HCT116 (cell line): Measurements from ENCODE around the gene SMTNL2. TPM values are rescaled to one million over a fixed set of nuclear protein-coding genes. Genes with fewer than 3 reads are reported as not detected.
A peak's percentile ranks its signal among the peaks of the same experiment; 100 is the strongest.

Source experiments
- ATAC-seq: fragments of 200-7000 bp; cut with Tn5 transposase; 2 replicates; pipeline ENCODE4 v1.9.1; 2020; ENCODE audit warnings: mild to moderate bottlenecking, moderate library complexity
- BruUV-seq: library from RNA; stranded (reverse); fragments of 400-500 nt; replicated peaks from 2 replicates; lab custom pipeline; 2021; lab: Mats Ljungman, UMichigan
- CTCF ChIA-PET: fragments of 300-600 bp; sonication (Branson Sonifier 250); formaldehyde crosslinking; loops from one replicate; lab custom pipeline; 2021; ENCODE audit warnings: antibody characterized with exemption; lab: Charles Lee
- POLR2A ChIA-PET: fragments of 300-600, 350-600 bp; sonication (Branson Sonifier 250); formaldehyde crosslinking; loops from one replicate; lab custom pipeline; 2021; ENCODE audit warnings: antibody characterized with exemption; lab: Charles Lee
- RAD21 ChIA-PET, 2 experiments: fragments of 300-600 bp; sonication (Branson Sonifier 250); formaldehyde crosslinking; loops; one replicate each; lab custom pipeline; 2023; ENCODE audit warnings: low total read pairs in 2 of 2; ENCODE audit not compliant: uncharacterized antibody in 2 of 2, unreplicated experiment in 2 of 2, low non-redundant PET in 1 of 2; lab: Charles Lee
- DNase-seq: peaks from one replicate; pipeline ENCODE4 v3.0.0-alpha.2; 2010; ENCODE audit warnings: low read depth, low spot score
- H2AFZ ChIP-seq: fragments of 200-600 bp; shearing (Covaris generic), sonication (generic); 2 replicates; pipeline ENCODE4 v1.6.1; 2017; ENCODE audit warnings: low read depth, mixed run types, mixed read lengths, antibody characterized with exemption, low read length; ENCODE audit not compliant: poor library complexity, severe bottlenecking
- H3K27ac ChIP-seq: 2 replicates; pipeline ENCODE4 v1.5.1; 2012; ENCODE audit warnings: low read depth, low read length
- H3K27me3 ChIP-seq: fragments of 200-600 bp; sonication (generic); 2 replicates; pipeline ENCODE4 v1.6.1; 2016; ENCODE audit warnings: mixed run types, low read length, mixed read lengths; ENCODE audit not compliant: insufficient read depth
- H3K36me3 ChIP-seq, 2 experiments: fragments of 200-500 bp in 1 of 2; fragments of 200-600 bp in 1 of 2; sonication (Bioruptor generic) in 1 of 2; sonication (generic) in 1 of 2; 2 replicates each; pipeline versions ENCODE4 v1.5.1 to v1.6.1; 2014 to 2016; ENCODE audit warnings: low read length in 2 of 2, inconsistent platforms in 1 of 2, mixed read lengths in 1 of 2, mixed run types in 1 of 2; ENCODE audit not compliant: insufficient read depth in 2 of 2, control insufficient read depth in 1 of 2
- H3K4me1 ChIP-seq, 2 experiments: fragments of 200-600 bp in 1 of 2; sonication (generic) in 1 of 2; 2 replicates each; pipeline versions ENCODE4 v1.5.1 to v1.6.1; 2012 to 2017; ENCODE audit warnings: low read length in 2 of 2, inconsistent platforms in 1 of 2, mild to moderate bottlenecking in 1 of 2, mixed read lengths in 1 of 2, mixed run types in 1 of 2, moderate library complexity in 1 of 2; ENCODE audit not compliant: insufficient read depth in 2 of 2, control insufficient read depth in 1 of 2
- H3K4me2 ChIP-seq: fragments of 200-600 bp; sonication (generic); 2 replicates; pipeline ENCODE4 v1.6.1; 2017; ENCODE audit warnings: mixed run types, low read length, mixed read lengths
- H3K4me3 ChIP-seq, 2 experiments: fragments of 200-600 bp in 1 of 2; sonication (generic) in 1 of 2; replicated peaks in 1 of 2; 2 replicates each; pipeline ENCODE4 v1.5.1; 2011 to 2016; ENCODE audit warnings: low read length in 2 of 2, control low read depth in 1 of 2, low read depth in 1 of 2, mild to moderate bottlenecking in 1 of 2, mixed read lengths in 1 of 2, mixed run types in 1 of 2
- H3K79me2 ChIP-seq: fragments of 200-600 bp; sonication (generic); 2 replicates; pipeline ENCODE4 v1.6.1; 2017; ENCODE audit warnings: mild to moderate bottlenecking, mixed run types, low read length, moderate library complexity, mixed read lengths; ENCODE audit not compliant: insufficient read depth
- H3K9ac ChIP-seq: fragments of 200-600 bp; sonication (generic); 2 replicates; pipeline ENCODE4 v1.6.1; 2016; ENCODE audit warnings: low read length, mixed read lengths
- H3K9me2 ChIP-seq: fragments of 200-600 bp; sonication (generic), shearing (Covaris generic); 2 replicates; pipeline ENCODE4 v1.6.1; 2017; ENCODE audit warnings: mixed run types, mild to moderate bottlenecking, moderate library complexity; ENCODE audit not compliant: insufficient read depth
- H3K9me3 ChIP-seq, 2 experiments: fragments of 200-500 bp in 1 of 2; fragments of 200-600 bp in 1 of 2; sonication (Bioruptor generic) in 1 of 2; sonication (generic) in 1 of 2; 2 replicates each; pipeline ENCODE4 v1.6.1; 2014 to 2017; ENCODE audit warnings: low read length in 2 of 2, mixed read lengths in 2 of 2, inconsistent platforms in 1 of 2, low read depth in 1 of 2, mild to moderate bottlenecking in 1 of 2, mixed run types in 1 of 2, moderate library complexity in 1 of 2; ENCODE audit not compliant: control insufficient read depth in 1 of 2, insufficient read depth in 1 of 2
- H4K20me1 ChIP-seq: fragments of 200-600 bp; sonication (generic), shearing (Covaris generic); 2 replicates; pipeline ENCODE4 v1.6.1; 2017; ENCODE audit warnings: mixed run types, mild to moderate bottlenecking, moderate library complexity; ENCODE audit not compliant: insufficient read depth
- CBX3 ChIP-seq: IDR thresholded peaks from 2 replicates; pipeline ENCODE4 v1.6.1; 2012; ENCODE audit warnings: low read depth
- CTCF ChIP-seq, 3 experiments: fragments of 200-600 bp in 1 of 3; sonication (generic) in 1 of 3; IDR thresholded peaks in 2 of 3; conservative IDR thresholded peaks in 1 of 3; 2 replicates each; pipeline ENCODE4 v1.5.1; 2012 to 2017; ENCODE audit warnings: low read depth in 2 of 3, low read length in 2 of 3, antibody characterized with exemption in 1 of 3, borderline replicate concordance in 1 of 3, control low read depth in 1 of 3, mild to moderate bottlenecking in 1 of 3, mixed read lengths in 1 of 3, mixed run types in 1 of 3, moderate library complexity in 1 of 3; ENCODE audit not compliant: insufficient read depth in 1 of 3
- EGR1 ChIP-seq: IDR thresholded peaks from 2 replicates; pipeline ENCODE4 v1.6.1; 2012; ENCODE audit warnings: low read depth
- EZH2phosphoT487 ChIP-seq: fragments of 200-600 bp; IDR thresholded peaks from 2 replicates; pipeline ENCODE4 v1.6.1; 2018; ENCODE audit warnings: antibody characterized with exemption, borderline replicate concordance
- FOSL1 ChIP-seq: IDR thresholded peaks from 2 replicates; pipeline ENCODE4 v1.6.1; 2012; ENCODE audit warnings: low read depth
- JUND ChIP-seq: IDR thresholded peaks from 2 replicates; pipeline ENCODE4 v1.6.1; 2012
- POLR2AphosphoS5 ChIP-seq: IDR thresholded peaks from 2 replicates; pipeline ENCODE4 v1.6.1; 2011; ENCODE audit warnings: mild to moderate bottlenecking, low read depth, low read length, moderate library complexity
- SIN3A ChIP-seq: IDR thresholded peaks from 2 replicates; pipeline ENCODE4 v1.6.1; 2012; ENCODE audit warnings: low read depth
- SP1 ChIP-seq: IDR thresholded peaks from 2 replicates; pipeline ENCODE4 v1.6.1; 2012; ENCODE audit warnings: low read depth
- TCF7L2 ChIP-seq: IDR thresholded peaks from 2 replicates; pipeline ENCODE4 v1.7.0; 2011; ENCODE audit warnings: borderline replicate concordance, inconsistent platforms; ENCODE audit not compliant: insufficient read depth, insufficient read length; ENCODE audit errors: extremely low read depth
- YY1 ChIP-seq: IDR thresholded peaks from 2 replicates; pipeline ENCODE4 v1.6.1; 2011; ENCODE audit warnings: low read length, low read depth, moderate library complexity, mild to moderate bottlenecking; ENCODE audit not compliant: insufficient replicate concordance; ENCODE audit errors: extremely low read depth
- ZBTB33 ChIP-seq: IDR thresholded peaks from 2 replicates; pipeline ENCODE4 v1.6.1; 2011; ENCODE audit warnings: mild to moderate bottlenecking, low read length, moderate library complexity; ENCODE audit not compliant: insufficient replicate concordance; ENCODE audit errors: extremely low read depth
- ZFX ChIP-seq: fragments of 450-650 bp; IDR thresholded peaks from 2 replicates; pipeline ENCODE4 v1.6.1; 2017
- ZNF274 ChIP-seq: fragments of 200-500 bp; sonication (Bioruptor generic); IDR thresholded peaks from 2 replicates; pipeline ENCODE4 v1.6.1; 2014; ENCODE audit warnings: mild to moderate bottlenecking, low read depth, low read length, inconsistent platforms
- intact Hi-C: fragments of 100-400 bp; cut with micrococcal nuclease; formaldehyde crosslinking; loops from 2 replicates; pipeline ENCODE4 v1.10.0; 2022
- total RNA-seq: library from RNA; stranded (reverse); gene quantifications from one replicate; pipeline ENCODE4 v1.2.1, GENCODE V29; 2021; ENCODE audit not compliant: unreplicated experiment

SMTNL2 gene
- total RNA-seq, 1 experiment from 2014 or later, result 2.3 TPM

- Histone ChIP-seq H3K79me2 (peaks cover 85% of the 10 kb centered on the region), H3K27ac (no peak overlapping the region), H3K9ac (no peak overlapping the region), H3K9me2 (no peaks in the 10 kb centered on the region), H3K4me2 (no peak overlapping the region), H3K4me3 (no peak overlapping the region), H4K20me1 (peaks cover 3% of the 10 kb centered on the region; the same call in 1 of the 2 replicates), H3K9me3 (no peaks in the 10 kb centered on the region), H3K36me3 (peaks cover 36 to 75% of the 10 kb centered on the region in 2 experiments), H3K4me1 (peaks cover 6 to 23% of the 10 kb centered on the region in 2 experiments; a peak in 3 of 4 replicates), H3K27me3 (no peaks in the 10 kb centered on the region), H2AFZ (no peak overlapping the region)
- no peak for DNase-seq
- POLR2A ChIA-PET, result no interaction called here
- no TSS peak for BruUV-seq
- no peak for ATAC-seq
- CTCF ChIA-PET, result no interaction called here
- RAD21 ChIA-PET, result no interaction called here
- TF ChIP-seq CBX3, result no peak
- TF ChIP-seq ZFX, result no peak
- no peak for TF ChIP-seq FOSL1
- no peak for TF ChIP-seq EZH2phosphoT487
- TF ChIP-seq POLR2AphosphoS5, result no peak
- TF ChIP-seq EGR1, result no peak
- TF ChIP-seq SP1, result no peak
- intact Hi-C loops, result no loop called here
These were observed 32.4 kb upstream of the SMTNL2 start for GRCh38 chr17:4551796-4552525.

GRCh38 chr17:4553669-4554068 lies 30.7 kb upstream of the SMTNL2 start:
- peaks cover 27 to 58% of the 10 kb centered on the region in 2 experiments for H3K36me3 ChIP-seq
- peaks cover 70% of the 10 kb centered on the region for H3K79me2 ChIP-seq
- H4K20me1 ChIP-seq, result peaks cover 3% of the 10 kb centered on the region; the same call in 1 of the 2 replicates
- H3K4me1 ChIP-seq, result peaks cover 6 to 23% of the 10 kb centered on the region in 2 experiments; a peak in 3 of 4 replicates
- no peaks in the 10 kb centered on the region for H3K9me3 ChIP-seq
- no peaks in the 10 kb centered on the region for H3K27me3 ChIP-seq
- intact Hi-C loops, result no loop called here
- RAD21 ChIA-PET, result no interaction called here
- BruUV-seq, result no TSS peak
- CTCF ChIA-PET, result no interaction called here
- peak overlapping the region; percentile 99 to 100 for H3K4me3 ChIP-seq
- H3K9me2 ChIP-seq, result no peaks in the 10 kb centered on the region
- DNase-seq, result no peak
- no peak for ATAC-seq
- H3K27ac ChIP-seq, result peak overlapping the region; percentile 71
- H3K9ac ChIP-seq, result peak overlapping the region; percentile 96
- POLR2A ChIA-PET, result no interaction called here
- H3K4me2 ChIP-seq, result peak overlapping the region; percentile 92
- H2AFZ ChIP-seq, result no peak overlapping the region
- TF ChIP-seq ZNF274 (no peak), CBX3 (no peak), ZFX (no peak), JUND (no peak), SIN3A (no peak), TCF7L2 (no peak), ZBTB33 (no peak), YY1 (no peak), EZH2phosphoT487 (no peak), FOSL1 (no peak), CTCF (IDR thresholded peaks at IDR 0.05 in 2 of 3, conservative IDR thresholded peaks at IDR 0.05 in 1 of 3; ENCODE audit: borderline replicate concordance in 1 of 3, insufficient read depth in 1 of 3, low read depth in 2 of 3, low read length in 2 of 3) (no peak)
